Bladder microvascular endothelial cell (primary cell): ENCODE measurements around the gene ST6GALNAC1. TPM values are rescaled to one million over a fixed set of nuclear protein-coding genes. Genes with fewer than 3 reads are reported as not detected.

Source experiments
- total RNA-seq: library from RNA; depleted of rRNA; stranded (reverse); fragments of >200 nt; gene quantifications from 2 replicates; pipeline ENCODE4 v1.2.3, GENCODE V29; 2014

Gene ST6GALNAC1
- not detected in 2 replicates for total RNA-seq

GRCh38 chr17:76643553-76644148, at the start of gene ST6GALNAC1:
TSS of gene ST6GALNAC1 (minus strand) at chr17:76643757. CDS start at chr17:76643638, 119 bp downstream.

GRCh38 chr17:76585649-76586593, 57.6 kb downstream of the ST6GALNAC1 start, which contains the start of gene ST6GALNAC2:
TSS of gene ST6GALNAC2 (minus strand) at chr17:76585860. CDS start at chr17:76585808, 52 bp downstream.

Other genes with a start within 250 kb of the ST6GALNAC1 start
- gene UBE2O, start 190.6 kb downstream of the ST6GALNAC1 start, total RNA-seq, result 14.7 and 51.5 TPM in 2 replicates
- gene AANAT, start 176.2 kb downstream of the ST6GALNAC1 start, total RNA-seq, result not detected in 2 replicates
- 14.9 and 50.5 TPM in 2 replicates for gene RHBDF2, start 142.3 kb downstream of the ST6GALNAC1 start, total RNA-seq
- 3.3 and 4.4 TPM in 2 replicates for gene CYGB, start 106.0 kb downstream of the ST6GALNAC1 start, total RNA-seq
- 0.38 and 0.49 TPM in 2 replicates for gene PRCD, start 103.7 kb downstream of the ST6GALNAC1 start, total RNA-seq
- 0.82 and 3.6 TPM in 2 replicates for gene ST6GALNAC2, start 57.9 kb downstream of the ST6GALNAC1 start, total RNA-seq
- 86.6 and 156 TPM in 2 replicates for gene MXRA7, start 67.2 kb upstream of the ST6GALNAC1 start, total RNA-seq
- 17.2 and 21.5 TPM in 2 replicates for gene JMJD6, start 82.8 kb upstream of the ST6GALNAC1 start, total RNA-seq
- 13.6 and 16.9 TPM in 2 replicates for gene METTL23, start 83.1 kb upstream of the ST6GALNAC1 start, total RNA-seq
- 152 and 230 TPM in 2 replicates for gene SRSF2, start 93.6 kb upstream of the ST6GALNAC1 start, total RNA-seq
- gene MFSD11, start 94.4 kb upstream of the ST6GALNAC1 start, total RNA-seq, result 19.3 and 31.5 TPM in 2 replicates
- 0.49 and 0.50 TPM in 2 replicates for gene MGAT5B, start 224.6 kb upstream of the ST6GALNAC1 start, total RNA-seq